ENCODE measurements around the gene KCNAB1. TPM values are rescaled to one million over a fixed set of nuclear protein-coding genes. Genes with fewer than 3 reads are reported as not detected.

KCNAB1 gene
- total RNA-seq, 1 experiment from 2014 or later: not detected

DNA sequence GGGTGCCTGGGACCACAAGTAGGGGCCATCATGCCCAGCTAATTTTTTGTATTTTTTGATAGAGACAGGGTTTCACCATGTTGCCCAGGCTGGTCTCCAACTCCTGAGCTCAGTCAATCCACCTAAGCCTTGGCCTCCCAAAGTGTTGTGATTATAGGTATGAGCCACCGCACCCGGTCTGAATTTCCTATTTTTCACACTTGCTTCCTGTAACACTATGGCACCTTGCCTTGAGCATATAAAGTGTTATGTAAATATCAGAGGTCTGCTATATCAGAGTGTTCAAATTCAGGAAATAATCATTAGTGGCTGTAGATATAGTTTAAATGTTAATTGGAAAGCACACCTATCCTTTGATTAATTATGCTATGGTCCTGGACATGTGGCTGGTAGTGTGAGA is 165.2 kb downstream of the KCNAB1 start:
- Histone ChIP-seq H3K27me3 (ENCODE audit: low read length) (peaks cover 32% of the 10 kb centered on the region), H3K36me3 (ENCODE audit: low read depth, low read length) (no peaks in the 10 kb centered on the region), H3K9ac (ENCODE audit: low read length) (no peak overlapping the region), H3K27ac (ENCODE audit: low read length) (no peak overlapping the region), H3K4me3 (ENCODE audit: low read length) (no peak overlapping the region), H3K4me1 (ENCODE audit: insufficient read depth, low read length) (no peaks in the 10 kb centered on the region), H3F3A (ENCODE audit: low read length, unreplicated experiment) (no peaks in the 10 kb centered on the region), H3K79me2 (ENCODE audit: low read length) (no peaks in the 10 kb centered on the region), H3K9me3 (ENCODE audit: low read length) (no peaks in the 10 kb centered on the region), H2AFZ (ENCODE audit: low read length) (no peak overlapping the region), H3K9me2 (replicated peaks; ENCODE audit: low read length) (no peaks in the 10 kb centered on the region), H4K20me1 (ENCODE audit: low read length) (no peaks in the 10 kb centered on the region), H3K4me2 (ENCODE audit: low read length) (no peak overlapping the region)
- CTCF ChIA-PET: no interaction called here
- POLR2A ChIA-PET (ENCODE audit: unreplicated experiment): no interaction called here
- intact Hi-C loops (cut with micrococcal nuclease): no loop called here
- TF ChIP-seq EZH2 (IDR thresholded peaks at IDR 0.05; ENCODE audit: low read length, unreplicated experiment): no peak
- TF ChIP-seq, protein P1, sequence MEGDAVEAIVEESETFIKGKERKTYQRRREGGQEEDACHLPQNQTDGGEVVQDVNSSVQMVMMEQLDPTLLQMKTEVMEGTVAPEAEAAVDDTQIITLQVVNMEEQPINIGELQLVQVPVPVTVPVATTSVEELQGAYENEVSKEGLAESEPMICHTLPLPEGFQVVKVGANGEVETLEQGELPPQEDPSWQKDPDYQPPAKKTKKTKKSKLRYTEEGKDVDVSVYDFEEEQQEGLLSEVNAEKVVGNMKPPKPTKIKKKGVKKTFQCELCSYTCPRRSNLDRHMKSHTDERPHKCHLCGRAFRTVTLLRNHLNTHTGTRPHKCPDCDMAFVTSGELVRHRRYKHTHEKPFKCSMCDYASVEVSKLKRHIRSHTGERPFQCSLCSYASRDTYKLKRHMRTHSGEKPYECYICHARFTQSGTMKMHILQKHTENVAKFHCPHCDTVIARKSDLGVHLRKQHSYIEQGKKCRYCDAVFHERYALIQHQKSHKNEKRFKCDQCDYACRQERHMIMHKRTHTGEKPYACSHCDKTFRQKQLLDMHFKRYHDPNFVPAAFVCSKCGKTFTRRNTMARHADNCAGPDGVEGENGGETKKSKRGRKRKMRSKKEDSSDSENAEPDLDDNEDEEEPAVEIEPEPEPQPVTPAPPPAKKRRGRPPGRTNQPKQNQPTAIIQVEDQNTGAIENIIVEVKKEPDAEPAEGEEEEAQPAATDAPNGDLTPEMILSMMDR (conservative IDR thresholded peaks at IDR 0.05; ENCODE audit: low read depth, low read length): no peak
- no peak for ATAC-seq
- DNase-seq: no peak
- BruUV-seq (replicated peaks): no TSS peak

DNA sequence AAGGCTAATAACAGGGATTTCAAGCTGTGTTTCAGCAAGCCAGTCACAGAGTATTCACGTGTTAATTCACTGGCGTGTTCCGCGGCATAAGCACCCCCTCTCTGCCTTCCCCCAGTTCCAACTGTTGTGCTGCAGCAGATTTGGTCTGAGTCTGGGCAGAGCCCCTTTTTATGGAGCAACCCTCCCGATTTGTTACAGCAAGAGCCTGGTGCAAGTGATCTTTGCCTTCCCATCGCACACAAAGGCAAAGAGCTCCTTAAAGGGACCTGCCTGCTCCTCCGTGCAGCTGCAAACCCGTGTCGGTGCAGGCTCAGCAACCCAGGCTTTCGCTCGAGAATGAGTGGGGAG is 170.5 kb downstream of the KCNAB1 start:
- Histone ChIP-seq H3K9me3 (ENCODE audit: low read length) (no peaks in the 10 kb centered on the region), H3K36me3 (ENCODE audit: low read depth, low read length) (no peaks in the 10 kb centered on the region), H3K27me3 (ENCODE audit: low read length) (peaks cover 77% of the 10 kb centered on the region), H3K79me2 (ENCODE audit: low read length) (no peaks in the 10 kb centered on the region), H3K4me1 (ENCODE audit: insufficient read depth, low read length) (no peaks in the 10 kb centered on the region), H4K20me1 (ENCODE audit: low read length) (no peaks in the 10 kb centered on the region), H3F3A (ENCODE audit: low read length, unreplicated experiment) (no peaks in the 10 kb centered on the region), H3K27ac (ENCODE audit: low read length) (no peak overlapping the region), H3K9ac (ENCODE audit: low read length) (no peak overlapping the region), H3K9me2 (replicated peaks; ENCODE audit: low read length) (no peaks in the 10 kb centered on the region), H3K4me3 (ENCODE audit: low read length) (no peak overlapping the region), H2AFZ (ENCODE audit: low read length) (no peak overlapping the region), H3K4me2 (ENCODE audit: low read length) (peak overlapping the region; percentile 24; the same call in 1 of the 2 replicates)
- DNase-seq (no peak), ATAC-seq (no peak)
- TF ChIP-seq EZH2phosphoT487 (IDR thresholded peaks at IDR 0.05; ENCODE audit: borderline replicate concordance, low read length): no peak
- no peak for TF ChIP-seq EZH2 (IDR thresholded peaks at IDR 0.05; ENCODE audit: low read length, unreplicated experiment)
- TF ChIP-seq, protein P1 (conservative IDR thresholded peaks at IDR 0.05; ENCODE audit: low read depth, low read length): no peak
- POLR2A ChIA-PET (ENCODE audit: unreplicated experiment): no interaction called here
- BruUV-seq (replicated peaks): no TSS peak
- intact Hi-C loops (cut with micrococcal nuclease): no loop called here
- CTCF ChIA-PET: no interaction called here

DNA sequence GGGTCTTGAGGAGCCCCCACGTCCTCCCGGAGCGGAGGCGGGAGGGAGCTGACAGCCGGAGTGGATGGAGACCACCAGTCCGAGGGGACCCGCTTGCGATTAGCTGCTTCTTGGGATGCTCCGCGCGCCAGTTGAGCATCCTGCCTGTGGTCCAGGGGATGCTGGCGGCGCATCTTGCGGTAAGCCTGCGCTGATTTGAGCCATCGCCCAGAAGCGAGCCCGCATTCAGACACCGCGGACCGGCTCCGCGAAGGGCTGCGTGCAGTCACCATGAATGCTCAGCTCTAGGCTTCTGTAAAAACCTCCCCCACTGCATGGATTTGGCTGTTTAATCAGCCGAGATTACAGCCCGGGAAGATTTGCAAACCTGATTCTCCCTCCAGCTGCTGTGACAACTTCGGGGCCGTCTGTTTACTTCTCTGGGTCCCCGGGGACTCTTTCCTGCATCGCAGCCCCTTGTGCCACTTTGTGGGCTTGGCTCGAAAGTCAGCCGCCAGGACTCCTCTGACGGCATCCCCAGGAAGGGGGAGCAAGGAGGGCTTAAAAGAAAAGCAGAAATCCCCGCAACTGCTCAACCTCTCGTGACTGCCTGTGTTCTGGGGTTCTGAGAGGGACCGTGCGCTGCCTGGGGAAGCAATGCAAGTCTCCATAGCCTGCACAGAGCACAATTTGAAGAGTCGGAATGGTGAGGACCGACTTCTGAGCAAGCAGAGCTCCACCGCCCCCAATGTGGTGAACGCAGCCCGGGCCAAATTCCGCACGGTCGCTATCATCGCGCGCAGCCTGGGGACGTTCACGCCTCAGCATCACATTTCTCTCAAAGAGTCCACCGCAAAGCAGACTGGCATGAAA is 171.1 kb downstream of the KCNAB1 start:
- ChIA-PET POLR2A (ENCODE audit: unreplicated experiment) (no interaction called here), CTCF (no interaction called here)
- Histone ChIP-seq H3K27ac (ENCODE audit: low read length) (no peak overlapping the region), H3K9me2 (replicated peaks; ENCODE audit: low read length) (no peaks in the 10 kb centered on the region), H2AFZ (ENCODE audit: low read length) (no peak overlapping the region), H3K79me2 (ENCODE audit: low read length) (no peaks in the 10 kb centered on the region), H3K9ac (ENCODE audit: low read length) (no peak overlapping the region), H3K9me3 (ENCODE audit: low read length) (no peaks in the 10 kb centered on the region), H3K27me3 (ENCODE audit: low read length) (peaks cover 77% of the 10 kb centered on the region), H3K4me3 (ENCODE audit: low read length) (no peak overlapping the region), H3K36me3 (ENCODE audit: low read depth, low read length) (no peaks in the 10 kb centered on the region), H3K4me2 (ENCODE audit: low read length) (peak overlapping the region; percentile 24; the same call in 1 of the 2 replicates), H3F3A (ENCODE audit: low read length, unreplicated experiment) (no peaks in the 10 kb centered on the region), H3K4me1 (ENCODE audit: insufficient read depth, low read length) (no peaks in the 10 kb centered on the region), H4K20me1 (ENCODE audit: low read length) (no peaks in the 10 kb centered on the region)
- TF ChIP-seq EZH2phosphoT487 (IDR thresholded peaks at IDR 0.05; ENCODE audit: borderline replicate concordance, low read length) (no peak), EZH2 (IDR thresholded peaks at IDR 0.05; ENCODE audit: low read length, unreplicated experiment) (peak; percentile 67)
- TF ChIP-seq, protein P1 (conservative IDR thresholded peaks at IDR 0.05; ENCODE audit: low read depth, low read length): no peak
- no TSS peak for BruUV-seq (replicated peaks)
- DNase-seq (no peak), ATAC-seq (no peak; the same call in 1 of the 2 replicates)
- intact Hi-C loops (cut with micrococcal nuclease): no loop called here

All from PC-3 (cell line).